ENCODE results near the gene WLS.

WLS gene

GRCh38 chr1:68100571-68100970, 131.8 kb downstream of the WLS start:
- Histone ChIP-seq H3K36me3 (ENCODE audit: control insufficient read depth, insufficient read depth, low read length) (no peaks in the 10 kb centered on the region), H3K4me3 (ENCODE audit: low read depth, low read length) (no peak overlapping the region), H3K4me1 (ENCODE audit: control insufficient read depth, insufficient read depth, low read length) (peaks cover 2% of the 10 kb centered on the region), H3K27me3 (ENCODE audit: control insufficient read depth, insufficient read depth, low read length) (no peaks in the 10 kb centered on the region), H3K9ac (ENCODE audit: low read depth, low read length) (no peak overlapping the region), H3K9me3 (ENCODE audit: control insufficient read depth, insufficient read depth, low read length) (no peaks in the 10 kb centered on the region)

- Histone ChIP-seq H3K4me3 (ENCODE audit: low read depth, low read length) (no peak overlapping the region), H3K27me3 (ENCODE audit: control insufficient read depth, insufficient read depth, low read length) (no peaks in the 10 kb centered on the region), H3K9ac (ENCODE audit: low read depth, low read length) (no peak overlapping the region), H3K4me1 (ENCODE audit: control insufficient read depth, insufficient read depth, low read length) (no peaks in the 10 kb centered on the region), H3K9me3 (ENCODE audit: control insufficient read depth, insufficient read depth, low read length) (no peaks in the 10 kb centered on the region), H3K36me3 (ENCODE audit: control insufficient read depth, insufficient read depth, low read length) (no peaks in the 10 kb centered on the region)
Observed at GRCh38 chr1:68093737-68094136, 138.6 kb downstream of the WLS start.

- no peaks in the 10 kb centered on the region for H3K4me1 ChIP-seq (ENCODE audit: control insufficient read depth, insufficient read depth, low read length)
- H3K9me3 ChIP-seq (ENCODE audit: control insufficient read depth, insufficient read depth, low read length) = no peaks in the 10 kb centered on the region
- H3K36me3 ChIP-seq (ENCODE audit: control insufficient read depth, insufficient read depth, low read length) = no peaks in the 10 kb centered on the region
- no peak overlapping the region for H3K9ac ChIP-seq (ENCODE audit: low read depth, low read length)
- H3K27me3 ChIP-seq (ENCODE audit: control insufficient read depth, insufficient read depth, low read length) = no peaks in the 10 kb centered on the region
- no peak overlapping the region for H3K4me3 ChIP-seq (ENCODE audit: low read depth, low read length)
Observed at GRCh38 chr1:68087184-68087583, 145.1 kb downstream of the WLS start.

GRCh38 chr1:68085752-68086151, 146.6 kb downstream of the WLS start:
- Histone ChIP-seq H3K9ac (ENCODE audit: low read depth, low read length) (no peak overlapping the region), H3K36me3 (ENCODE audit: control insufficient read depth, insufficient read depth, low read length) (no peaks in the 10 kb centered on the region), H3K4me1 (ENCODE audit: control insufficient read depth, insufficient read depth, low read length) (no peaks in the 10 kb centered on the region), H3K27me3 (ENCODE audit: control insufficient read depth, insufficient read depth, low read length) (no peaks in the 10 kb centered on the region), H3K4me3 (ENCODE audit: low read depth, low read length) (no peak overlapping the region), H3K9me3 (ENCODE audit: control insufficient read depth, insufficient read depth, low read length) (no peaks in the 10 kb centered on the region)

GRCh38 chr1:68083686-68084085, 148.6 kb downstream of the WLS start:
- Histone ChIP-seq H3K9ac (ENCODE audit: low read depth, low read length) (no peak overlapping the region), H3K9me3 (ENCODE audit: control insufficient read depth, insufficient read depth, low read length) (no peaks in the 10 kb centered on the region), H3K27me3 (ENCODE audit: control insufficient read depth, insufficient read depth, low read length) (no peaks in the 10 kb centered on the region), H3K36me3 (ENCODE audit: control insufficient read depth, insufficient read depth, low read length) (no peaks in the 10 kb centered on the region), H3K4me3 (ENCODE audit: low read depth, low read length) (no peak overlapping the region), H3K4me1 (ENCODE audit: control insufficient read depth, insufficient read depth, low read length) (no peaks in the 10 kb centered on the region)

- Histone ChIP-seq H3K4me3 (ENCODE audit: low read depth, low read length) (no peak overlapping the region), H3K9me3 (ENCODE audit: control insufficient read depth, insufficient read depth, low read length) (no peaks in the 10 kb centered on the region), H3K36me3 (ENCODE audit: control insufficient read depth, insufficient read depth, low read length) (no peaks in the 10 kb centered on the region), H3K27me3 (ENCODE audit: control insufficient read depth, insufficient read depth, low read length) (no peaks in the 10 kb centered on the region), H3K9ac (ENCODE audit: low read depth, low read length) (no peak overlapping the region), H3K4me1 (ENCODE audit: control insufficient read depth, insufficient read depth, low read length) (no peaks in the 10 kb centered on the region)
Observed at GRCh38 chr1:68081775-68082283, 150.5 kb downstream of the WLS start.

GRCh38 chr1:68078647-68079046, 153.7 kb downstream of the WLS start:
- Histone ChIP-seq H3K27me3 (ENCODE audit: control insufficient read depth, insufficient read depth, low read length) (no peaks in the 10 kb centered on the region), H3K4me1 (ENCODE audit: control insufficient read depth, insufficient read depth, low read length) (no peaks in the 10 kb centered on the region), H3K36me3 (ENCODE audit: control insufficient read depth, insufficient read depth, low read length) (no peaks in the 10 kb centered on the region), H3K9ac (ENCODE audit: low read depth, low read length) (no peak overlapping the region), H3K9me3 (ENCODE audit: control insufficient read depth, insufficient read depth, low read length) (no peaks in the 10 kb centered on the region), H3K4me3 (ENCODE audit: low read depth, low read length) (no peak overlapping the region)

All from iPS-15b (cell line).